Endodermal cell (in vitro differentiated cells): ENCODE measurements around the gene CX3CL1. TPM values are rescaled to one million over a fixed set of nuclear protein-coding genes. Genes with fewer than 3 reads are reported as not detected.

Source experiments
- DNase-seq: peaks from one replicate; pipeline ENCODE4 v3.0.0-alpha.2; 2017
- H3K27ac ChIP-seq: 2 replicates; pipeline ENCODE4 v1.5.1; 2013; ENCODE audit warnings: mild to moderate bottlenecking, low read depth, low read length, moderate library complexity
- H3K27me3 ChIP-seq: 2 replicates; pipeline ENCODE4 v1.6.1; 2013; ENCODE audit warnings: mild to moderate bottlenecking, low read length, moderate library complexity; ENCODE audit not compliant: insufficient read depth, control insufficient read depth, poor library complexity, severe bottlenecking
- H3K36me3 ChIP-seq: 2 replicates; pipeline ENCODE4 v1.7.0; 2013; ENCODE audit warnings: mild to moderate bottlenecking, low read length, moderate library complexity; ENCODE audit not compliant: control insufficient read depth, insufficient read depth
- H3K4me1 ChIP-seq: one replicate; pipeline ENCODE4 v1.7.0; 2013; ENCODE audit warnings: low read length; ENCODE audit not compliant: control insufficient read depth, insufficient read depth
- H3K4me3 ChIP-seq: 2 replicates; pipeline ENCODE4 v1.5.1; 2013; ENCODE audit warnings: mild to moderate bottlenecking, low read length, moderate library complexity
- H3K9ac ChIP-seq: 2 replicates; pipeline ENCODE4 v1.6.1; 2013; ENCODE audit warnings: mild to moderate bottlenecking, low read length, moderate library complexity; ENCODE audit not compliant: poor library complexity, severe bottlenecking; ENCODE audit errors: extremely low read depth
- H3K9me3 ChIP-seq: 2 replicates; pipeline ENCODE4 v1.6.1; 2013; ENCODE audit warnings: mild to moderate bottlenecking, low read length, moderate library complexity; ENCODE audit not compliant: control insufficient read depth
- H3K27ac Mint-ChIP-seq: 2 replicates; pipeline ENCODE4 v1.8.0; 2020; ENCODE audit warnings: mixed read lengths
- H3K27me3 Mint-ChIP-seq: 2 replicates; pipeline ENCODE4 v1.8.0; 2021; ENCODE audit warnings: mild to moderate bottlenecking, mixed read lengths; ENCODE audit not compliant: insufficient read depth
- H3K36me3 Mint-ChIP-seq: 2 replicates; pipeline ENCODE4 v1.8.0; 2020; ENCODE audit warnings: low read depth, mixed read lengths
- H3K4me1 Mint-ChIP-seq: 2 replicates; pipeline ENCODE4 v1.8.0; 2020; ENCODE audit warnings: mixed read lengths
- H3K4me3 Mint-ChIP-seq: 2 replicates; pipeline ENCODE4 v1.8.0; 2020; ENCODE audit warnings: mild to moderate bottlenecking, moderate library complexity, mixed read lengths
- H3K9me3 Mint-ChIP-seq: 2 replicates; pipeline ENCODE4 v1.8.0; 2020; ENCODE audit warnings: mild to moderate bottlenecking, mixed read lengths
- CTCF ChIP-seq: fragments of 200-600 bp; sonication (generic); conservative IDR thresholded peaks from 2 replicates; pipeline ENCODE4 v1.5.0; 2021; ENCODE audit warnings: antibody characterized with exemption, mild to moderate bottlenecking
- WGBS, 2 experiments: methylation state at CpG; one replicate each; pipeline versions ENCODE4 v1.1.5 to v1.1.7; 2013; ENCODE audit warnings: missing lambda C conversion rate in 2 of 2, mixed read lengths in 1 of 2; ENCODE audit not compliant: insufficient coverage in 1 of 2, insufficient read length in 1 of 2; 5-methylcytosine and 5-hydroxymethylcytosine counted together
- total RNA-seq, 2 donors: library from RNA; stranded (reverse); fragmentation: NEBNext Ultra II Directional in 1 of 2; extraction: Animal tissue kit (Norgen Biotek cat#: 25700) in 1 of 2; gene quantifications; 2 replicates in 1 of 2; 3 replicates in 1 of 2; pipeline ENCODE4 v1.2.1, GENCODE V29; 2021

The CX3CL1 gene
- total RNA-seq, 2 donors from 2014 or later, result 0.18 to 1.0 TPM

- Mint-ChIP-seq H3K36me3 (no peaks in the 10 kb centered on the region), H3K4me1 (peaks cover 20% of the 10 kb centered on the region), H3K9me3 (no peaks in the 10 kb centered on the region), H3K27ac (no peak overlapping the region), H3K4me3 (no peak overlapping the region), H3K27me3 (peaks cover 11% of the 10 kb centered on the region)
- H3K27me3 ChIP-seq, result peaks cover 5% of the 10 kb centered on the region
- no peak overlapping the region for H3K9ac ChIP-seq
- 83 to 90% methylated on average over 4 to 5 of the region's 6 CpGs for WGBS, 2 experiments
- no peaks in the 10 kb centered on the region for H3K36me3 ChIP-seq
- H3K4me1 ChIP-seq, result peaks cover 3% of the 10 kb centered on the region
- no peak overlapping the region for H3K27ac ChIP-seq
- H3K4me3 ChIP-seq, result no peak overlapping the region
- TF ChIP-seq CTCF, result no peak
- no peaks in the 10 kb centered on the region for H3K9me3 ChIP-seq
- peak; percentile 52 for DNase-seq
Measured at GRCh38 chr16:57419506-57419905, 47.2 kb downstream of the CX3CL1 start.

- Histone ChIP-seq H3K9me3 (no peaks in the 10 kb centered on the region), H3K9ac (no peak overlapping the region), H3K4me1 (peaks cover 3% of the 10 kb centered on the region), H3K4me3 (no peak overlapping the region), H3K27me3 (peaks cover 15% of the 10 kb centered on the region), H3K27ac (no peak overlapping the region), H3K36me3 (peaks cover 6% of the 10 kb centered on the region)
- peak; percentile 78 for TF ChIP-seq CTCF
- Mint-ChIP-seq H3K4me3 (no peak overlapping the region), H3K27ac (no peak overlapping the region), H3K27me3 (peaks cover 17% of the 10 kb centered on the region), H3K36me3 (peaks cover 6% of the 10 kb centered on the region), H3K9me3 (no peaks in the 10 kb centered on the region), H3K4me1 (peaks cover 18% of the 10 kb centered on the region)
- WGBS, 2 experiments, result 76 to 81% methylated on average over 7 to 9 of the region's 10 CpGs
- peak; percentile 79 for DNase-seq
Measured at GRCh38 chr16:57422026-57422944, 50.0 kb downstream of the CX3CL1 start.

GRCh38 chr16:57423152-57423551 lies 50.9 kb downstream of the CX3CL1 start:
- H3K4me3 ChIP-seq, result no peak overlapping the region
- peaks cover 15% of the 10 kb centered on the region for H3K27me3 ChIP-seq
- Mint-ChIP-seq H3K4me1 (peaks cover 21% of the 10 kb centered on the region), H3K27ac (no peak overlapping the region), H3K4me3 (no peak overlapping the region), H3K9me3 (no peaks in the 10 kb centered on the region), H3K36me3 (peaks cover 9% of the 10 kb centered on the region), H3K27me3 (peaks cover 17% of the 10 kb centered on the region)
- 86% methylated on average over 2 of the region's 2 CpGs for WGBS, 2 experiments
- no peak for TF ChIP-seq CTCF
- H3K36me3 ChIP-seq, result peaks cover 6% of the 10 kb centered on the region
- H3K9me3 ChIP-seq, result no peaks in the 10 kb centered on the region
- peaks cover 4% of the 10 kb centered on the region for H3K4me1 ChIP-seq
- no peak overlapping the region for H3K9ac ChIP-seq
- no peak for DNase-seq
- no peak overlapping the region for H3K27ac ChIP-seq
